GM08714 (cell line): ENCODE results near the gene NDUFB10.
A peak's percentile ranks its signal among the peaks of the same experiment; 100 is the strongest.
"Not testable (repeated sequence)": the region's sequence is repeated elsewhere in the genome, so short reads cannot be mapped to it uniquely, and the experiment has no call there.

Experiments
- H3K4me3 ChIP-seq: fragments of 200-500 bp; sonication (Bioruptor generic); 2 replicates; pipeline ENCODE4 v1.5.1; 2014; ENCODE audit warnings: mild to moderate bottlenecking, low read length, inconsistent platforms
- ZNF274 ChIP-seq: IDR thresholded peaks from 2 replicates; pipeline ENCODE4 v1.6.1; 2012; ENCODE audit warnings: mild to moderate bottlenecking, low read depth, low read length

NDUFB10 gene

GRCh38 chr16:1918351-1919326 is 40.7 kb upstream of the NDUFB10 start, which contains the start of gene HS3ST6:
HS3ST6 (minus strand) TSS chr16:1918415; CDS start chr16:1918323, 92 bp downstream.
- TF ChIP-seq ZNF274 = no peak
- H3K4me3 ChIP-seq = no peak within 1 kb of the TSS

- H3K4me3 ChIP-seq = no peak overlapping the region
- TF ChIP-seq ZNF274 = no peak
Observed at GRCh38 chr16:1919327-1919998, 39.9 kb upstream of the NDUFB10 start.

GRCh38 chr16:1920122-1920521 is 39.2 kb upstream of the NDUFB10 start:
- H3K4me3 ChIP-seq = not testable (repeated sequence)

- no peak overlapping the region for H3K4me3 ChIP-seq
- no peak for TF ChIP-seq ZNF274
Observed at GRCh38 chr16:1920727-1921171, 38.6 kb upstream of the NDUFB10 start.

GRCh38 chr16:1922357-1922756 is 37.0 kb upstream of the NDUFB10 start:
- H3K4me3 ChIP-seq = no peak overlapping the region
- no peak for TF ChIP-seq ZNF274

GRCh38 chr16:1923299-1924034 is 35.9 kb upstream of the NDUFB10 start:
- no peak overlapping the region for H3K4me3 ChIP-seq

GRCh38 chr16:1924095-1924494 is 35.2 kb upstream of the NDUFB10 start:
- no peak overlapping the region for H3K4me3 ChIP-seq

More at GRCh38 chr16:1923299-1924034, 35.9 kb upstream of the NDUFB10 start:
- no peak for TF ChIP-seq ZNF274

GRCh38 chr16:1926271-1926670 is 33.1 kb upstream of the NDUFB10 start:
- TF ChIP-seq ZNF274 = no peak
- no peak overlapping the region for H3K4me3 ChIP-seq

More at GRCh38 chr16:1924095-1924494, 35.2 kb upstream of the NDUFB10 start:
- no peak for TF ChIP-seq ZNF274

- H3K4me3 ChIP-seq = peak overlapping the region; percentile 37; the same call in 1 of the 2 replicates
- TF ChIP-seq ZNF274 = no peak
Observed at GRCh38 chr16:1929105-1929504, 30.2 kb upstream of the NDUFB10 start.

- TF ChIP-seq ZNF274 = no peak
- peak overlapping the region; percentile 37; the same call in 1 of the 2 replicates for H3K4me3 ChIP-seq
Observed at GRCh38 chr16:1929578-1930337, 29.6 kb upstream of the NDUFB10 start.

- TF ChIP-seq ZNF274 = no peak
- H3K4me3 ChIP-seq = no peak overlapping the region
Observed at GRCh38 chr16:1930338-1930720, 29.0 kb upstream of the NDUFB10 start.

- no peak overlapping the region for H3K4me3 ChIP-seq
Observed at GRCh38 chr16:1932050-1933028, 27.0 kb upstream of the NDUFB10 start.

More at GRCh38 chr16:1932050-1933028, 27.0 kb upstream of the NDUFB10 start:
- no peak for TF ChIP-seq ZNF274
